Cardiac fibroblast (primary cell): Measurements from ENCODE around the gene ENDOV.

Experiments
- DNase-seq, 2 donors: peaks; one replicate each; pipeline versions ENCODE4 v3.0.0 to v3.0.0-alpha.2; 2010; ENCODE audit warnings: low read depth in 2 of 2
- H3K4me3 ChIP-seq, 2 donors: replicated peaks in 1 of 2; 1 replicate in 1 of 2; 2 replicates in 1 of 2; pipeline ENCODE4 v1.5.1; 2011; ENCODE audit warnings: low read depth in 2 of 2, low read length in 2 of 2, mild to moderate bottlenecking in 2 of 2, moderate library complexity in 1 of 2
- CTCF ChIP-seq: IDR thresholded peaks from one replicate; pipeline ENCODE4 v1.5.1; 2011; ENCODE audit warnings: low read depth, mild to moderate bottlenecking, low read length, inconsistent platforms

ENDOV gene

GRCh38 chr17:80380555-80381002, 34.4 kb upstream of the ENDOV start:
- no peak for DNase-seq
- no peak overlapping the region for H3K4me3 ChIP-seq
- TF ChIP-seq CTCF: no peak

GRCh38 chr17:80381416-80381923, 33.5 kb upstream of the ENDOV start:
- no peak for DNase-seq
- TF ChIP-seq CTCF: no peak
- H3K4me3 ChIP-seq: no peak overlapping the region

- no peak overlapping the region for H3K4me3 ChIP-seq
- no peak for DNase-seq
- no peak for TF ChIP-seq CTCF
These were observed 32.5 kb upstream of the ENDOV start for GRCh38 chr17:80382446-80382845.

- TF ChIP-seq CTCF: no peak
These were observed 32.0 kb upstream of the ENDOV start for GRCh38 chr17:80382956-80383355.

GRCh38 chr17:80384078-80384960, 30.6 kb upstream of the ENDOV start:
- peak in 1 of 2 donors; percentile 11 for DNase-seq
- H3K4me3 ChIP-seq: no peak overlapping the region
- no peak for TF ChIP-seq CTCF

More at GRCh38 chr17:80382956-80383355, 32.0 kb upstream of the ENDOV start:
- no peak overlapping the region for H3K4me3 ChIP-seq
- no peak for DNase-seq

GRCh38 chr17:80385046-80385445, 29.9 kb upstream of the ENDOV start:
- H3K4me3 ChIP-seq: no peak overlapping the region
- no peak for DNase-seq
- no peak for TF ChIP-seq CTCF
